ENCODE results near the gene AGER.

Gene AGER

DNA sequence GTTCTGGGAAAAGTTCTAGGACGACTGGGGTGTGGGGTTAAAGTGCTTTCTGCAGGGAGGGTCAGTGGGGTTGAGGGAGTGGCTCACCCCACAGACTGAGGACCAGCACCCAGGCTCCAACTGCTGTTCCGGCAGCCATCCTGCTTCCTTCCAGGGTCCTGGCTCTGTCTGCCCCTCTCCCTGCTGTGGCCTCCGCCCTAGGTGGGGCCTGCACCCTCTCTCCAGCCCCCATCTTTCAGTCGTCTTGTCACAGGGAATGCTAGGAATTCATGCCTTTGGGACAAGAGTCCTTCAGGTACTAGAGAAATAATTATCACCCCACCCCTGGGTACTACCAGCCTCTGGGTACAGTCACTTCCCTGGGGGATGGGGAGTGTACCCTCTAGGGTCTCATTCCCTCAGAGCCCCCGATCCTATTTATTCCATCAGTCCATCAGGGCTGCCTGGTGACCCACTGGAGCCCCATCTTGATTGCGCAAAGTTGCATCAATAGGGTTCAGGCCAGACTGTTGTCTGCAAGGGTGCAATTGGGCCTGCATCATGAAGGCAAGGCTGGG lies at the start of gene AGER:
Gene AGER (minus strand): TSS at position 170 of the 557 bp plus-strand sequence. CDS start 31 bp downstream, at position 139.
- DNase-seq (ENCODE audit: low read depth), result no peak
- in situ Hi-C loops (cut with HindIII; ENCODE audit: low sequenced_read_pairs), result loop anchor here (10.0 kb wide), 1 partner anchor 59 kb away; the partner anchor contains the start of gene ATF6B
- H3K4me3 ChIP-seq (ENCODE audit: low read depth, low read length), result no peak within 1 kb of the TSS
- TF ChIP-seq, protein P1, sequence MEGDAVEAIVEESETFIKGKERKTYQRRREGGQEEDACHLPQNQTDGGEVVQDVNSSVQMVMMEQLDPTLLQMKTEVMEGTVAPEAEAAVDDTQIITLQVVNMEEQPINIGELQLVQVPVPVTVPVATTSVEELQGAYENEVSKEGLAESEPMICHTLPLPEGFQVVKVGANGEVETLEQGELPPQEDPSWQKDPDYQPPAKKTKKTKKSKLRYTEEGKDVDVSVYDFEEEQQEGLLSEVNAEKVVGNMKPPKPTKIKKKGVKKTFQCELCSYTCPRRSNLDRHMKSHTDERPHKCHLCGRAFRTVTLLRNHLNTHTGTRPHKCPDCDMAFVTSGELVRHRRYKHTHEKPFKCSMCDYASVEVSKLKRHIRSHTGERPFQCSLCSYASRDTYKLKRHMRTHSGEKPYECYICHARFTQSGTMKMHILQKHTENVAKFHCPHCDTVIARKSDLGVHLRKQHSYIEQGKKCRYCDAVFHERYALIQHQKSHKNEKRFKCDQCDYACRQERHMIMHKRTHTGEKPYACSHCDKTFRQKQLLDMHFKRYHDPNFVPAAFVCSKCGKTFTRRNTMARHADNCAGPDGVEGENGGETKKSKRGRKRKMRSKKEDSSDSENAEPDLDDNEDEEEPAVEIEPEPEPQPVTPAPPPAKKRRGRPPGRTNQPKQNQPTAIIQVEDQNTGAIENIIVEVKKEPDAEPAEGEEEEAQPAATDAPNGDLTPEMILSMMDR (IDR thresholded peaks at IDR 0.05; ENCODE audit: low read depth, low read length, missing control alignments), result no peak

DNA sequence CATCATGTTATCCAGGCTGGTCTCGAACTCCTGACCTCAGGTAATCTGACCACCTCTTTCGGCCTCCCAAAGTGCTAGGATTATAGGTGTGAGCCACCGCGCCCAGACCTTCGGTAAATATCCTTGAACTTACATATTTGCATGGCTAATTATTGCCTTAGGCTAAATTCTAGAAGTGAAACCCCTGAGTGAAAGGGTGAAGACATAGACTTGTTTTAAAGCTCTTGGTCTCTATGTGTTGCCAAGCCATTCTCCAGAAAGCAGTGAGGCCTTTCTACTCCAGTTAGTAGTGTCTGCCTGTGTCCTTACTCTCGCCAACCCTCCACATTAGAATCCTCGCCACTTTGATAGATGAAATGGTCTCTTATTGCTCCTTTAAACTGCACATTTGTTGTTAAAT lies 42.4 kb upstream of the AGER start:
- in situ Hi-C loops (cut with HindIII; ENCODE audit: low sequenced_read_pairs), result no loop called here
- TF ChIP-seq, protein P1 (IDR thresholded peaks at IDR 0.05; ENCODE audit: low read depth, low read length, missing control alignments), result no peak
- H3K4me3 ChIP-seq (ENCODE audit: low read depth, low read length), result no peak overlapping the region
- no peak for DNase-seq (ENCODE audit: low read depth)

DNA sequence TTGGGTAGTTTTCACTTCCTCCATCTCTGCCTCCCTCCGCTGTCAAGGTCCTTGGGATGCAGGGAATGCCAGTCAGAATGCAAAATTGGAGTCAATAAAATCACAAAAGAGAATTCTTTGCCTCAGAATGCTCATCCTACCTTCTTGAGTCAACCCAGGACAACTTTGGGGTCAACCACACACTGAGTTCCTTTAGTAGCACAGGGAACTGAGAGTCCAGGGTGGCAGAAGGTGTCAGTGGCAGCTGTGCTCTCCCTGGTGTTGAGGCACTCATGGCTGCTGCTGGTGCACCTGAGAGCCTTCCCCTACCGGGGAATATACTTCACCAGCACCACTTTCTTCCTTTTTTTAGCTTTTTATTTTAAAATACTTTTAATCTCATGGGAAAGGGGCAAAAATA lies 40.6 kb upstream of the AGER start:
- TF ChIP-seq, protein P1 (IDR thresholded peaks at IDR 0.05; ENCODE audit: low read depth, low read length, missing control alignments), result no peak
- in situ Hi-C loops (cut with HindIII; ENCODE audit: low sequenced_read_pairs), result no loop called here
- H3K4me3 ChIP-seq (ENCODE audit: low read depth, low read length), result no peak overlapping the region
- no peak for DNase-seq (ENCODE audit: low read depth)

DNA sequence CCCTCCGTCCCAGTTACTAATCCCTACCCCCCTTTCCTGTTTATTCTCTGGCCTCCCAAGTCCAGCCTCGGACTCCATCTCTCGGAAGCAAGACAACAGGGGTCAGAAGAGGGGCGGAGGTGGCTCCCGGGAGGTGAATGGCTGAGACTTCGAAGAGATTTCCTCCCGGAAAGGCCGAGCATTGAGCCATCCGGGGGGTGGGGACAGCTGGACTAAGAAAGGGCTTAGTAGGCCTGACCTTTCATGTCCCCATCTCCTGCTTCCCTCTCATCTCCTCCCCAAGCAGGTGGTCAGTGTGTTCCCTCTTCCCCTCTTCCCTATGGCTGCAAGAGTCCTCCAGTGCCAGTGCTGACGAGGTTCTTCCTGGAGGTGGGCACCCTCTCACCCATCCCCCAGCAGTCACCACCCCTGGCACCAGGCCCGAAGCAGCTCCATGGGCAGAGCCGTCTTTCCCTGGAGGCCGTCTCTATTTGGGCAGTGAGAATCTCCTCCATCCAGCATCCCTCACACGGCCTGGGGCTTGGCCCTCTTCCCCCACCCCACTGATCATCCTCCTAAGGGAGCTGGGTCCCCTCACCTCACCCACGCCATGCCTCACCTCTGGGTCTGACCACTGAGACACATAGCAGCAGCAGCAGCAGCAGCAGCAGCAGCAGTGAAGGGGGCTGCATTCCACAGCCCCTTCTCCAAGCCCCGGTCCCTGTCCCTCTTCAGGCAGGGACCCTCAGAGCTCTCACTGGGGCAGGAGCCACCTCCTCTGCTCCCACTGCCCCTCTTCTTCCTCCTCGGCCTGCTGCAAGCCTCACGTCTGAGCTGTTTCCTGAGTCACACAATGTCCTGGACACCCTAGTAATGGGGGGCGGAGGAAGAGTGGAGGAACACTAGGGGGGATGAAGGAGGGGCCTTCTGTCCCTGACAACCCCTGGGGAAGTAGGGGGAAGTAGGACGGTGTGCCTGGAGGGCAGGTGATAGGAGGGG lies 39.5 kb upstream of the AGER start, which contains the start of gene NOTCH4:
Gene NOTCH4 (minus strand): TSS at position 810 of the 978 bp plus-strand sequence. CDS start 139 bp downstream, at position 671.
- TF ChIP-seq, protein P1 (IDR thresholded peaks at IDR 0.05; ENCODE audit: low read depth, low read length, missing control alignments), result no peak
- no peak for DNase-seq (ENCODE audit: low read depth)
- in situ Hi-C loops (cut with HindIII; ENCODE audit: low sequenced_read_pairs), result no loop called here
- no peak within 1 kb of the TSS for H3K4me3 ChIP-seq (ENCODE audit: low read depth, low read length)

- no peak for DNase-seq (ENCODE audit: low read depth)
- H3K4me3 ChIP-seq (ENCODE audit: low read depth, low read length), result no peak overlapping the region
- in situ Hi-C loops (cut with HindIII; ENCODE audit: low sequenced_read_pairs), result no loop called here
- TF ChIP-seq, protein P1 (IDR thresholded peaks at IDR 0.05; ENCODE audit: low read depth, low read length, missing control alignments), result no peak
Measured at GRCh38 chr6:32222333-32223230, 38.5 kb upstream of the AGER start.

- DNase-seq (ENCODE audit: low read depth), result no peak
- TF ChIP-seq, protein P1 (IDR thresholded peaks at IDR 0.05; ENCODE audit: low read depth, low read length, missing control alignments), result no peak
- in situ Hi-C loops (cut with HindIII; ENCODE audit: low sequenced_read_pairs), result no loop called here
- H3K4me3 ChIP-seq (ENCODE audit: low read depth, low read length), result no peak overlapping the region
Measured at GRCh38 chr6:32220021-32220420, 36.0 kb upstream of the AGER start.

Data from astrocyte of the cerebellum (primary cell).